Stimulated activated CD8-positive, alpha-beta memory T cell treated with anti-CD3 and anti-CD28 coated beads, Interleukin-7, amount 100 ng/mL, for 24 hours (primary cell): ENCODE measurements around the gene SP6.
A peak's percentile ranks its signal among the peaks of the same experiment; 100 is the strongest.

Experiments
- DNase-seq: peaks from one replicate; pipeline ENCODE4 v3.0.0-alpha.2; 2020; ENCODE audit warnings: low read depth

The SP6 gene

DNA sequence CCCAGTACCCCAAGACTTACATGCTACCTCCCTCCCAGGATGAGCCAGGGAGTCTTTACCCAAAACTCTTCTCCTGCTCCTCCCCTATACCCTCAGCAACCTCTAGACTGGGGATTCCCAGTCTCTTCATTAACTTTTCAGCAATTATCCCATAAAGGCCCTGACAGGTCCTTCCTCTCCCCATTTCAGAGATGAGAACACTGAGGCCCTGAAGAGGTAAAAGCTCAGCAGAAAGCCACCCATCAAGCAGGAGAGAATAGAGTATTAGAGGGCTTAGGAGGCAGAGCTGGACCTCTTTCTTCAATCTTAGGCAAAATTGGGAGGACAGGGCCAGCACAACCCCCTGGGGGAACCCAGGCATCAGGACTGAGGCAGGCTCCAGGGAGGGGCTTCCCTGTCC is 5.9 kb upstream of the SP6 start:
- DNase-seq = no peak

- DNase-seq = no peak
Measured at GRCh38 chr17:47855737-47856136, 4.8 kb upstream of the SP6 start.

DNA sequence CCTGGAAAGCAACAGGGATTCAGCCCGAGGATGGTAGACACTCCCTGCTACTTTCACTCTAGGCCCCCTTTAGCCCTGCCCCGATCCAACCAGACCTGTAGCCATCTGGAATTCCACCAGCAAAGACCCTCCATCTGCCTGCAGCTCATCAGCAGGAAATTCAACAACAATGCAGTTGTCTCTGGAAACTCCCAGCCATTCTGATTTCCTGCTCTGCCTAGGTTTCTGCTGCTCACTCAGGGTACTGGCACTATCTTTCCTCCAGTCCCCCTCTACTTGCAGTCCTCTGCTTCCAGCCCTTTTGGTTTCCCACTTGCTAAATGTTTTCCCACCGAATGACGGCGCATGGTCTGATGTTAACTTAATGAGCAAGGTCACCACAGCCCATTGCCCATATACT is 2.7 kb upstream of the SP6 start:
- no peak for DNase-seq

GRCh38 chr17:47852113-47852949 is 1.4 kb upstream of the SP6 start:
- DNase-seq = no peak

DNA sequence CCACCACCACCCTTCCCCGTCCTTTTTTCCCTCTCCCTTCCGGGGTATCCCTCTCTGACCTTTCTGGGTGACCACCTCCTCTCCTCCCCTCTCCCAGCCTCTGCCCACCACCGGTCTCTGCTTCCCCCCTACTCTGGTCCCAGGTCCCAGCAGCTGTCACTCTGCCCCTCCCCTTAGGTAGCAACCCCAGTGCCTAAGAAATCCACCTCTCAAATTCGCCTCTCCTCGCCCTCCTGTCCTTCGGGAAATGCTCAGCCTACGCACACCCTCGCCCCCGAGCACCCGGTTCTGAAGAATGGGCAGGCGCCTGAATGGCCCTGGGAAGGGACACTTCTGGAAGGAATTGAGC is 775 bp upstream of the SP6 start:
- no peak for DNase-seq

GRCh38 chr17:47850373-47850691 is 631 bp downstream of the SP6 start:
- no peak for DNase-seq

GRCh38 chr17:47848198-47848513 is 2.8 kb downstream of the SP6 start:
- DNase-seq = no peak

DNA sequence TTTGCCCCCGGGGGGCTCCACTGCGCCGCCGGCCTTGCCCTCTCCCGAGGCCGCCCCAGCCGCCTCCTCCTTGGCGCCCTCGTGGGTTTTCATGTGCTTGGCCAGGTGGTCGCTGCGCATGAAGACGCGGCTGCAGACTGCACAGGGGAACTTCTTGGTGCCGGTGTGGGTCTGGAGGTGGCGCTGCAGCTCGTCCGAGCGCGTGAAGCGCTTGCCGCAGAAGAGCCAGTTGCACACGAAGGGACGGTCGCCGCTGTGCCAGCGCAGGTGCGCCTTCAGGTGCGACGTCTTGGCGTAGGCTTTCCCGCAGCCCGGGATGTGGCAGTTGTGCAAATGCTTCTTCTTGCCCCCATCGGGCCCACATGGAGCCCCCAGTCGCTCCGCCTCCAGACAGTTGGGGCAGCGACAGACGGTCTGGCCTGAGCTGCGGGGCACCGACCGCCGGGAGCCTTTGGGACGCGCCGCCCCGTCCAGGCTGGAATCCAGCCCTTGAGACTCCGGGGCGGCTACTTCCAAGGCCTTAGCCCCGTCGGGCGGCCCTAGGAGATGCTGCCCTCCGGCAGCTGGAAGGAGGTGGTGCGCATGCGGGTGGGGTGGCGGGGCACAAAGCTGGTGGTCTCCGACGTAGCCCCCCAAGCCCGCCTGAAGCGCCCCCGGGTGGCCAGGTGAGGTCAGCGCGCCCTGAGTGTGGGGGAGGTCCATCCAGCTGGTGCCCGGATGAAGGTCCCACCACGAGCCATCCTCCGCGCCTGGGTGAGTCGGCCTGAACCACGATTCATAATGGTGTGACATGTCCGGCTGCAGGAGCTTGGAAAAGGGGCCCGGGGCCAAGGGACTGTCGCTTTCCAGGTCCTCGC is 3.4 kb downstream of the SP6 start:
- no peak for DNase-seq

DNA sequence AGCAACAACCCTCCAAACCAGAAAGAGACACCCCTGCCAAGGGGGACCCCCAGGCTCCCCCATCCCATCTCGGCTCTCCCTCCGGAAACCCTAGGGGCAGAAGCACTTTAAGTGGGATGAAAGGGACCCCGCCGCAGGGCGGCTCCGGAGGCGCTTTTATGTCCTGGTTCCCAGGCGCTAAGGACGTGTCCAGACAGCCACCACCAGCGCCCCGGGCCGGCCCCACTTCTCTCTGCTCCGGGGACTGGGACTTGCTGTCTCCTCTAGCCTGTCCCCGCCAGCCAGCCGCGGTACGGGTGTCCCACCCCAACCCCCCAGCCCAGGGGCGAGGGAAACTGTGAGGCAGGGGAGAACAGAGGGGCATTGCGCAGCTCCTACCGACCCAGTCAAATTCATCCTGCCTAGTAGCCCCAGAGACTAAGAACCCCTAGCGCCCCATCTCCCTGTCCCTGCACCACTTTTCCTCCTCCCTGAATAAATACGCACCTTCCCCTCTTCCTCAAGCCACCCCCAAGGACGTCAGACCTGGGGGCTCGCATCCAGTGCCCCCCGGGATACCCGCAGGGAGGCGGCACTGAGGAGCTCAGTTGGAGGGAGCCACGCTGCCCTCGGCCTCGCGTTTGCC is 4.1 kb downstream of the SP6 start:
- DNase-seq = no peak

DNA sequence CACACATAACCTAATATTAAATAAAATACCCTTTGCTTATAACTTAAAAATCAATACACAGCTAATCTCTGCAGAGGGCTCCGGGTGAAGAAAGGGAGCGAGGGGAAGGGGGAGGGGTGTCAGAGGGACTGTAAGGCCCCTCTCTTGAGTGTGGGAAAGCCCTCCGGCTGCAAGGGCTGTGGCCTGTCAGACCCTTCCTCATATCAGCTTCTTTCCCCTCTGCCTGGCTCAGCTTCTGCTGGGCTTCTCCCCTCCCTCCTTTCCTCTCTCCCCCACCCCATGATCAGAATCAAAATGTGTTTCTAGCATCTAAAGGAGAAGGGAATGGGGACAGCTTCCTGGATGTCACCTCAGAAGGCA is 5.3 kb downstream of the SP6 start:
- DNase-seq = no peak

GRCh38 chr17:47844814-47845715 is 5.9 kb downstream of the SP6 start:
- no peak for DNase-seq

GRCh38 chr17:47844227-47844626 is 6.7 kb downstream of the SP6 start:
- no peak for DNase-seq

GRCh38 chr17:47843391-47843730 is 7.6 kb downstream of the SP6 start:
- DNase-seq = no peak

- no peak for DNase-seq
Measured at GRCh38 chr17:47841488-47842291, 9.3 kb downstream of the SP6 start.

- DNase-seq = peak; percentile 82
Measured at GRCh38 chr17:47840742-47841487, 10.0 kb downstream of the SP6 start, which contains the start of gene SCRN2. Gene SCRN2 (minus strand): TSS chr17:47841273. CDS start chr17:47840843, 430 bp downstream.

DNA sequence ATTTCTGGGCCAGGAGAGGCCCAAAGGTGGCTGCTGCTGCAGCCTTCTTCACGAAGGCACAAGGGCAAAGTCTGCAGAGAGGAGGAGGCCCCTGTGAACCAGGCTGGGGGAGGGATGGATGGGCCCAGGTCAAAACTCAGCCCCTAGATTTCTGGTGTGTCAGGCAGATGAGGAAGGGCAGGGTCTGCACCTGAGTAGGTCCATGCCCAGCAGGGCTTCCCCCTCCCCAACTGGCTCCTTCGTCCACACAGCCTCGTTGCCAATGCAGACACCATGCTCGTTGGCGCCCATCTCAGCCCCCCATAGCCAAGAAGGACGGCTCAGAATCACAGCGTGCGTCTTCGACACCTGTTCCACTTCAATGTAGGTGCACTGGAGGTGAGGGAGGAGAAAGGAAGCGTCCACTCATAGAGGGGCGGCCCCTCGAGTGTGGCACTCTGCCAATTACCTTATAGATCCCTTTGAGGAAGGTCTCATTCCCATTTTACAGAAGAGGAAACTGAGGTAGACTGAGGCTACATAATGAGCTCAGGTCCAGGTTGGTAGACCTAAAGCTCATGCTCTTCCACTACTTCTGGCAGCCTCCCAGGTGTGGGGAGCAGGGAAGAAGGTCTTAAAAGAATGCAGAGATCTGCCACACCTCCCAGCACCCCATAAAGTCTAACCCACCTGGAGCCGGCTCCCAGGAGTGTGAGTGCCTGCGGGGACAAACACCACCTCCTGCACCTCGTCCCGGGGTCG is 10.8 kb downstream of the SP6 start:
- no peak for DNase-seq

DNA sequence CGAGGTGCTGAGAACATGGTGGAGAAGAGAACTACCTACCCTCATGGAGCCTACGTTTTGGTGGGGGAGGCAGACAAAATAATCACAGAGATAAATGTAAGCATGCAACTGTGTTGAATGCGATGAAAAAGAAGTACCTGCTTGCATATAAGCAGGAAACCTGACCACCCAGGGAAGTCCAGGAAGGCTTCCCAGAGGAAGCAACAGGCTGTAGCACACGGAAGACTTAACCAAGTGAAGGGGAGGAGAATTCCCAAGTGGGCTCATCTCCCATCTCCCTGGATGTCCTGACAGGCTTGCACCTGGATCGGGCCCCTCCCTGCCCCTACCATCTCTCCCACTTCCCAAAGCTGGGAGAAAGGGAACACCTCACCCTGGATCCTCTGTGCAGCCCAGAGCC is 11.9 kb downstream of the SP6 start:
- DNase-seq = no peak

GRCh38 chr17:47838636-47839035 is 12.3 kb downstream of the SP6 start:
- DNase-seq = no peak

- DNase-seq = no peak
Measured at GRCh38 chr17:47837401-47838039, 13.4 kb downstream of the SP6 start.

GRCh38 chr17:47836601-47837000 is 14.4 kb downstream of the SP6 start:
- no peak for DNase-seq
